Fibroblast of skin of right biceps (primary cell): ENCODE results near the gene VSTM2L.

Source experiments
- DNase-seq: peaks from one replicate; pipeline ENCODE4 v3.0.0-alpha.2; 2013

The VSTM2L gene

GRCh38 chr20:37971561-37972127 lies 68.7 kb downstream of the VSTM2L start:
- no peak for DNase-seq

- DNase-seq, result no peak
Measured at GRCh38 chr20:37972256-37973058, 69.5 kb downstream of the VSTM2L start.

- DNase-seq, result no peak
Measured at GRCh38 chr20:37973059-37973910, 70.4 kb downstream of the VSTM2L start.

- DNase-seq, result no peak
Measured at GRCh38 chr20:37976887-37977286, 74.0 kb downstream of the VSTM2L start.

GRCh38 chr20:37977338-37977737 lies 74.4 kb downstream of the VSTM2L start:
- no peak for DNase-seq

GRCh38 chr20:37977786-37978185 lies 74.9 kb downstream of the VSTM2L start:
- DNase-seq, result no peak

GRCh38 chr20:37979021-37979985 lies 76.4 kb downstream of the VSTM2L start:
- DNase-seq, result no peak

GRCh38 chr20:37980383-37980782 lies 77.5 kb downstream of the VSTM2L start:
- no peak for DNase-seq

GRCh38 chr20:37980876-37981275 lies 77.9 kb downstream of the VSTM2L start:
- no peak for DNase-seq

GRCh38 chr20:37981568-37981967 lies 78.6 kb downstream of the VSTM2L start:
- DNase-seq, result no peak

- DNase-seq, result no peak
Measured at GRCh38 chr20:37983286-37983685, 80.4 kb downstream of the VSTM2L start.

GRCh38 chr20:37984018-37984785 lies 81.3 kb downstream of the VSTM2L start:
- DNase-seq, result no peak

- DNase-seq, result no peak
Measured at GRCh38 chr20:37986044-37986858, 83.3 kb downstream of the VSTM2L start.

- DNase-seq, result peak; percentile 30
Measured at GRCh38 chr20:37986873-37987601, 84.1 kb downstream of the VSTM2L start.

GRCh38 chr20:37987602-37988290 lies 84.8 kb downstream of the VSTM2L start:
- no peak for DNase-seq

GRCh38 chr20:37988306-37988954 lies 85.5 kb downstream of the VSTM2L start:
- no peak for DNase-seq

GRCh38 chr20:37989601-37990295 lies 86.8 kb downstream of the VSTM2L start:
- no peak for DNase-seq

GRCh38 chr20:37990571-37991151 lies 87.7 kb downstream of the VSTM2L start:
- peak; percentile 78 for DNase-seq
